GM12873 (cell line): ENCODE data around the gene TPD52L2.

Experiments used
- CTCF ChIP-seq: IDR thresholded peaks from 2 replicates; pipeline ENCODE4 v1.5.1; 2012; ENCODE audit warnings: low read depth, mild to moderate bottlenecking, moderate library complexity, low read length, control low read depth; ENCODE audit not compliant: insufficient read depth; ENCODE audit errors: missing control alignments

The TPD52L2 gene

GRCh38 chr20:63881451-63882226 is 16.6 kb downstream of the TPD52L2 start:
- TF ChIP-seq CTCF = no peak

- no peak for TF ChIP-seq CTCF
Observed at GRCh38 chr20:63882257-63883200, 17.5 kb downstream of the TPD52L2 start.

GRCh38 chr20:63883201-63883593 is 18.1 kb downstream of the TPD52L2 start:
- TF ChIP-seq CTCF = no peak

GRCh38 chr20:63884506-63885263 is 19.6 kb downstream of the TPD52L2 start:
- TF ChIP-seq CTCF = no peak

GRCh38 chr20:63885264-63886053 is 20.4 kb downstream of the TPD52L2 start:
- no peak for TF ChIP-seq CTCF

- TF ChIP-seq CTCF = no peak
Observed at GRCh38 chr20:63886054-63886419, 21.0 kb downstream of the TPD52L2 start.
